Psoas muscle (tissue), 8 donors: Measurements from ENCODE around the gene WIPF3. TPM values are rescaled to one million over a fixed set of nuclear protein-coding genes. Genes with fewer than 3 reads are reported as not detected.
"Not testable (repeated sequence)": the region's sequence is repeated elsewhere in the genome, so short reads cannot be mapped to it uniquely, and the experiment has no call there.

Source experiments
- ATAC-seq, 4 donors: fragments of 200-7000 bp; cut with Tn5 transposase; one replicate each; pipeline ENCODE4 v1.9.1; 2020; ENCODE audit warnings: moderate library complexity in 3 of 4, mild to moderate bottlenecking in 2 of 4
- DNase-seq, 2 donors: peaks; one replicate each; pipeline ENCODE4 v3.0.0-alpha.2; 2020
- H3K27ac ChIP-seq: fragments of 200-600 bp; one replicate; pipeline ENCODE4 v1.8.0; 2022
- H3K27me3 ChIP-seq, 3 donors: fragments of 200-600 bp in 1 of 3; one replicate each; pipeline versions ENCODE4 v1.6.1 to v1.8.0; 2013 to 2022; ENCODE audit warnings: low read length in 2 of 3, mild to moderate bottlenecking in 2 of 3, moderate library complexity in 1 of 3; ENCODE audit not compliant: insufficient read depth in 3 of 3
- H3K36me3 ChIP-seq, 2 donors: fragments of 200-600 bp in 1 of 2; one replicate each; pipeline versions ENCODE4 v1.6.1 to v1.8.0; 2013 to 2022; ENCODE audit warnings: low read depth in 1 of 2, mild to moderate bottlenecking in 1 of 2, moderate library complexity in 1 of 2; ENCODE audit not compliant: insufficient read depth in 1 of 2
- H3K4me1 ChIP-seq: fragments of 200-600 bp; one replicate; pipeline ENCODE4 v1.8.0; 2022
- H3K4me3 ChIP-seq: fragments of 200-600 bp; one replicate; pipeline ENCODE4 v1.8.0; 2022; ENCODE audit warnings: mild to moderate bottlenecking
- H3K9me3 ChIP-seq: fragments of 200-600 bp; one replicate; pipeline ENCODE4 v1.8.0; 2022
- WGBS, 3 donors: extraction: QIAGEN DNeasy Blood & Tissue Kit; methylation state at CpG; one replicate each; pipeline versions ENCODE4 v1.1.6 to v1.1.7; 2013; 5-methylcytosine and 5-hydroxymethylcytosine counted together
- intact Hi-C, 2 donors: fragments of 100-400 bp; cut with DNase I; formaldehyde crosslinking; loops; one replicate each; pipeline versions ENCODE4 v1.11.0 to v1.14.2; 2022
- polyA plus RNA-seq, 3 donors: library from polyadenylated mRNA; stranded (reverse); fragments of 200-250 nt; gene quantifications; one replicate each; pipeline ENCODE4 v1.2.3, GENCODE V29; 2013
- total RNA-seq, 4 donors: library from RNA; stranded (reverse); fragmentation: NEBNext Ultra II Directional in 2 of 4; extraction: Animal tissue kit (Norgen Biotek cat#: 25700) in 2 of 4; gene quantifications; one replicate each; pipeline versions ENCODE4 v1.2.1 to v1.2.4, GENCODE V29; 2021 to 2023
- TF ChIP-seq, protein P1 (sequence below): fragments of 200-600 bp; IDR thresholded peaks from one replicate; pipeline ENCODE4 v1.8.0; 2022; ENCODE audit warnings: antibody characterized with exemption
- donor health status: healthy with polysubstance abuse.
- donor health status: DM: no; HTN: no; CAD: no; lungs with moderate emphysema.
- donor health status: Bipolar disorder and iron deficiency.
- donor health status: healthy.
- donor health status: DM: yes; HTN: yes; CAD: no.
- donor health status: DM: no; HTN: no; CAD: no.
- donor health status: DM: no; HTN: no; CAD: no.
- donor health status: DM: yes; HTN: yes; CAD: no.

Gene WIPF3
- total and polyA plus RNA-seq, 7 donors, result 3.3 to 30.7 (median 18.5) TPM

DNA sequence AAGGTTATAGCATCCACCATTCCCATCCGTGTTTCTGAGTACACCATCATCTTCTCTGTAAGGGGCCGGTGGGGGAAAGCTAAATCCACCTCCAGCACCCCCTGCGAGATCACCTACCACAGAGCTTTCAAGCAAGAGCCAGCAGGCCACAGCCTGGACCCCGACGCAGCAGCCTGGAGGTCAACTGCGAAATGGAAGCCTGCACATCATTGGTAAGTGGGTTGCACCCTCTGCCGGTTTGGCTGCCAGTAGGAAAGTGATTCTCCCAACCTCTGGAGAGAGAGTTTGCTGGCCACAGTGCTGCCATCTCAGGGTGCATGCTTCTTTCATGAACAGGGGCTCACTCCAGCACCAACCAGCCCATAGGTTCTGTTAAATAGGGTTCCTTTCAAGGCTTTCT is 81.7 kb downstream of the WIPF3 start:
- H3K4me1 ChIP-seq, result no peaks in the 10 kb centered on the region
- no peaks in the 10 kb centered on the region for H3K9me3 ChIP-seq
- TF ChIP-seq, protein P1, sequence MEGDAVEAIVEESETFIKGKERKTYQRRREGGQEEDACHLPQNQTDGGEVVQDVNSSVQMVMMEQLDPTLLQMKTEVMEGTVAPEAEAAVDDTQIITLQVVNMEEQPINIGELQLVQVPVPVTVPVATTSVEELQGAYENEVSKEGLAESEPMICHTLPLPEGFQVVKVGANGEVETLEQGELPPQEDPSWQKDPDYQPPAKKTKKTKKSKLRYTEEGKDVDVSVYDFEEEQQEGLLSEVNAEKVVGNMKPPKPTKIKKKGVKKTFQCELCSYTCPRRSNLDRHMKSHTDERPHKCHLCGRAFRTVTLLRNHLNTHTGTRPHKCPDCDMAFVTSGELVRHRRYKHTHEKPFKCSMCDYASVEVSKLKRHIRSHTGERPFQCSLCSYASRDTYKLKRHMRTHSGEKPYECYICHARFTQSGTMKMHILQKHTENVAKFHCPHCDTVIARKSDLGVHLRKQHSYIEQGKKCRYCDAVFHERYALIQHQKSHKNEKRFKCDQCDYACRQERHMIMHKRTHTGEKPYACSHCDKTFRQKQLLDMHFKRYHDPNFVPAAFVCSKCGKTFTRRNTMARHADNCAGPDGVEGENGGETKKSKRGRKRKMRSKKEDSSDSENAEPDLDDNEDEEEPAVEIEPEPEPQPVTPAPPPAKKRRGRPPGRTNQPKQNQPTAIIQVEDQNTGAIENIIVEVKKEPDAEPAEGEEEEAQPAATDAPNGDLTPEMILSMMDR, result no peak
- H3K27ac ChIP-seq, result no peak overlapping the region
- WGBS, 3 donors, result 75 to 85% (median 84%) methylated on average over 7 of the region's 7 CpGs
- peaks cover 0 to 56% of the 10 kb centered on the region in 2 donors for H3K36me3 ChIP-seq
- DNase-seq (no peak), ATAC-seq (no peak)
- intact Hi-C loops, result no loop called here
- no peaks in the 10 kb centered on the region for H3K27me3 ChIP-seq
- H3K4me3 ChIP-seq, result no peak overlapping the region

DNA sequence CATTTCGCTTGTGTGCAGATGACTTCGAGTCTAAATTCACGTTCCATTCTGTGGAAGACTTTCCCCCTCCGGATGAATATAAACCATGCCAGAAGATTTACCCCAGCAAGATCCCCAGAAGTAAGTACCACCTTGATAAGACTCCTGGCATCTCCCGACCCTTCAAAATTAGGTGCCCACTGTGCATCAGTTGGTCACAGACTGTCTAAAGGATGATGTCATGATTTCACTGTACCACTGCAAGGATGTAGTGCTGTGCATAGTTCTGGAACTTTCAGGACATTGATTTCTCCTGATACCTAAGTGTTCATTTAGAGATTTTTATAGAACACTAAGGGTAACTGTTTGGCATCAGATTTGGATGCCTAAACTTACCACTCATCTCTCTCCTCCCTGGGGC is 83.0 kb downstream of the WIPF3 start:
- Histone ChIP-seq H3K9me3 (no peaks in the 10 kb centered on the region), H3K4me1 (no peaks in the 10 kb centered on the region), H3K4me3 (no peak overlapping the region), H3K36me3 (peaks cover 0 to 57% of the 10 kb centered on the region in 2 donors), H3K27ac (no peak overlapping the region), H3K27me3 (no peaks in the 10 kb centered on the region)
- intact Hi-C loops, result no loop called here
- TF ChIP-seq, protein P1, result no peak
- DNase-seq (no peak), ATAC-seq (no peak)
- WGBS, 3 donors, result 87 to 88% (median 88%) methylated on average over 5 of the region's 5 CpGs

DNA sequence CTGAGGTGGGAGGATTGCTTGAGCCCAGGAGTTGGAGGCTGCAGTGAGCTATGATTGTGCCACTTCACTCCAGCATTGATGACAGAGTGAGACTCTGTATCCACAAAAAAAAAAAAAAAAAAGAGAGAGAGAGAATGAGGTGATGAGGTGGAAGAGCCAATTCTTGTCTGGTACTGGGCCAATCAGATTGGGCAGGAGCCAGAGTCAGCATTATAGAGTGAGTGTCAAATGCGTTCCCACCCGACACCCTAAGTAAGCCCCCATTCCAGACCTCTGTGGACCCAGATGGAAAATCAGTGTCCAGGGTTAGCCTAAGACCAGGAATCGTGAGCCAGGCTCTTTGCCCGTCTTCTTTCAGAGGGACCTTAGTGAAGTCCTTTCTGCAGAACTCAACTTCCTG is 83.9 kb downstream of the WIPF3 start:
- H3K27me3 ChIP-seq, result no peaks in the 10 kb centered on the region
- intact Hi-C loops, result no loop called here
- DNase-seq (no peak), ATAC-seq (no peak)
- WGBS, 3 donors, result 79 to 90% (median 88%) methylated on average over 4 of the region's 4 CpGs
- no peaks in the 10 kb centered on the region for H3K4me1 ChIP-seq
- TF ChIP-seq, protein P1, result no peak
- peaks cover 0 to 64% of the 10 kb centered on the region in 2 donors for H3K36me3 ChIP-seq
- no peak overlapping the region for H3K27ac ChIP-seq
- H3K9me3 ChIP-seq, result no peaks in the 10 kb centered on the region
- no peak overlapping the region for H3K4me3 ChIP-seq

DNA sequence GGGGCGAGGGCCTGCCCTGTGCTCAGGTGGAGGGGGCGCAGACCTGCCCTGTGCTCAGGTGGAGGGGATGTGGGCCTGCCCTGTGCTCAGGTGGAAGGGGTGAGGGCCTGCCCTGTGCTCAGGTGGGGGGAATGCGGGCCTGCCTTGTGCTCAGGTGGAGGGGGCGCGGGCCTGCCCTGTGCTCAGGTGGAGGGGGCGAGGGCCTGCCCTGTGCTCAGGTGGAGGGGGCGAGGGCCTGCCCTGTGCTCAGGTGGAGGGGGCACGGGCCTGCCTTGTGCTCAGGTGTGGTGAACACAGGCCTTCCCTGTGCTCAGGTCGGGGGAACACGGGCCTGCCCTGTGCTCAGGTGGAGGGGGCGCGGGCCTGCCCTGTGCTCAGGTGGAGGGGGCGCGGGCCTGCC is 84.5 kb downstream of the WIPF3 start:
- 79 to 96% (median 95%) methylated on average over 4 to 11 of the region's 14 CpGs for WGBS, 3 donors
- ATAC-seq, H3K27ac ChIP-seq, H3K9me3 ChIP-seq, H3K4me3 ChIP-seq, intact Hi-C loops, H3K4me1 ChIP-seq, H3K27me3 ChIP-seq, DNase-seq: not testable (repeated sequence)
- peaks cover 0 to 69% of the 10 kb centered on the region in 2 donors for H3K36me3 ChIP-seq

DNA sequence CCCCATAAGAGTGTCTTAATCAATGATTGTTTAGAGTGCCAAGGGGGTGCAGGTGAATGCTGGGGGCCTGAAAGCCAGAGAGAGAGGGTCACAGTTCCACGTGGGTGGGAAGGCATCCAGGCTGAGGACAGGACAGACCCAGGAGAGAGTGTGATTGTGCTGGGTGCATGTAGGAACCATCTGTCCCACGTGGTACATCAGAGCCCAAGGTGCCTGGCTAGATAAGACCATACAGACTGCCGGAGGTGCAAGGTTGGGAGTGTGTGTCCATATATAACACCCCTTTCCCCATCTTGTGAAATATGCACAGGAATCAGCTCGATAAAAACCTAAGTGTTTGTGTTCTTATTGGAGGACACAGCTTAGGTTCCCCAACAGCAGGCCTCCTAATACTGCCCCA is 85.5 kb downstream of the WIPF3 start:
- Histone ChIP-seq H3K4me3 (no peak overlapping the region), H3K9me3 (no peaks in the 10 kb centered on the region), H3K27ac (no peak overlapping the region), H3K27me3 (no peaks in the 10 kb centered on the region), H3K4me1 (no peaks in the 10 kb centered on the region), H3K36me3 (peaks cover 0 to 75% of the 10 kb centered on the region in 2 donors)
- TF ChIP-seq, protein P1, result no peak
- no peak for ATAC-seq
- 76 to 88% (median 85%) methylated on average over 4 of the region's 4 CpGs for WGBS, 3 donors
- DNase-seq, result no peak
- intact Hi-C loops, result no loop called here
